HG03354 (cell line): Measurements from ENCODE around the gene AARS2.

ENCODE experiments used
- ATAC-seq: cut with Tn5 transposase; IDR thresholded peaks from one replicate; pipeline ENCODE4 v1.9.1; 2021; ENCODE audit warnings: mild to moderate bottlenecking; ENCODE audit not compliant: unreplicated experiment, poor library complexity, severe bottlenecking

AARS2 gene

GRCh38 chr6:44254191-44255104 lies 58.7 kb downstream of the AARS2 start:
- no peak for ATAC-seq

GRCh38 chr6:44253307-44254101 lies 59.6 kb downstream of the AARS2 start:
- no peak for ATAC-seq

GRCh38 chr6:44251576-44252524 lies 61.3 kb downstream of the AARS2 start:
- ATAC-seq: no peak

- ATAC-seq: no peak
Observed at GRCh38 chr6:44250718-44251123, 62.4 kb downstream of the AARS2 start.

GRCh38 chr6:44250067-44250717 lies 63.0 kb downstream of the AARS2 start:
- no peak for ATAC-seq
